ENCODE measurements around the gene GLIS1.

The GLIS1 gene

GRCh38 chr1:53678938-53679825 is 59.8 kb downstream of the GLIS1 start:
- CTCF ChIA-PET: interaction anchor here (4.2 kb wide), 1 partner anchor 193 kb away, joined by 37 read pairs; no protein-coding TSS in a partner anchor
- no peaks in the 10 kb centered on the region for H3K9me3 Mint-ChIP-seq
- no peaks in the 10 kb centered on the region for H3K36me3 Mint-ChIP-seq
- H3K4me3 Mint-ChIP-seq: no peak overlapping the region
- no peaks in the 10 kb centered on the region for H3K4me1 Mint-ChIP-seq
- DNase-seq: no peak
- peaks cover 36% of the 10 kb centered on the region for H3K27me3 Mint-ChIP-seq
- no peak overlapping the region for H3K27ac Mint-ChIP-seq

- CTCF ChIA-PET: no interaction called here
- Mint-ChIP-seq H3K36me3 (no peaks in the 10 kb centered on the region), H3K27ac (no peak overlapping the region)
Measured at GRCh38 chr1:53678507-53678906, 60.5 kb downstream of the GLIS1 start.

DNA sequence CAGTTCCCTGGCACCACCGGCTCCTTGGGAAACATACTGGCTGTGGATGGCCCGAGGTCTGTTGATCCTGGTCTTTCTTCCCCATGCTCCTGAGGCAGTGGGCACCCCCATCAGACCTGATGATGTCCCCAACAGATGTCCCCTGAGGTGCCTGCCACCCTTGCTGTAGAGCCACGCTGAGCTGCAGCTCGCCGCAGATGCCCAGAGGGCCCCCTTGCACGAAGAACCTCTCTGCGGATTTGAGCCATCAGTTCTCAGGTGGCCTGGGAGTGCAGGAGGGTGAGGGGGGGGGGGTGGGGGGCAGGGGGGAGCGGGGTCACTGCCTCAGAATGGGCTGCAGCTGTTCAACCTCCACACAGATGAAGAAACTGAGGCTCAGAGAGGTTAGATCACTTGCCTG is 60.9 kb downstream of the GLIS1 start:
- Mint-ChIP-seq H3K4me3 (no peak overlapping the region), H3K36me3 (no peaks in the 10 kb centered on the region), H3K9me3 (no peaks in the 10 kb centered on the region), H3K4me1 (no peaks in the 10 kb centered on the region), H3K27ac (no peak overlapping the region), H3K27me3 (peaks cover 25% of the 10 kb centered on the region)
- no peak for DNase-seq
- CTCF ChIA-PET: no interaction called here

More at GRCh38 chr1:53678507-53678906, 60.5 kb downstream of the GLIS1 start:
- no peak overlapping the region for H3K4me3 Mint-ChIP-seq
- no peak for DNase-seq
- H3K4me1 Mint-ChIP-seq: no peaks in the 10 kb centered on the region
- peaks cover 29% of the 10 kb centered on the region for H3K27me3 Mint-ChIP-seq
- no peaks in the 10 kb centered on the region for H3K9me3 Mint-ChIP-seq

DNA sequence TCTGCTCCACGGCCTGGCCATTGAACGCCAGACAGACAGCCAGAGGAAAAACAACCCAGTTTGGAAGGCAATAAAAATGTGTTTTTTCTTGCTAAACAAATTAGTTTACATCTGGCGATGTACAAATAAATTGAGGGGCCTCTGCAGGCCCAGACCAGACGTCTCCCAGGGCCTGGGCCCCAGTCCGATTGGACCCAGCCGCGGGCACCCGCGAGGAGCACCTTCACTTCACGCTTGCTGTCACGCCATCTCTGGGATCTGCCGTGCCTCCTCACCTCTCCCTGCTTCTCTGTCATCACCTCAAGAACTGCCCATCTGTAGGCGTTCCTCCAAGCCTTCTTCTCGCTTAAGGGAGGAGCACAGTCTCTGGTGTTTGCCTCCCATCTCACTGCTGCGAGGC is 61.5 kb downstream of the GLIS1 start:
- Mint-ChIP-seq H3K4me3 (no peak overlapping the region), H3K36me3 (no peaks in the 10 kb centered on the region), H3K27ac (no peak overlapping the region), H3K9me3 (no peaks in the 10 kb centered on the region), H3K27me3 (peaks cover 23% of the 10 kb centered on the region), H3K4me1 (no peaks in the 10 kb centered on the region)
- DNase-seq: no peak
- CTCF ChIA-PET: no interaction called here

GRCh38 chr1:53672785-53673184 is 66.2 kb downstream of the GLIS1 start:
- H3K27me3 Mint-ChIP-seq: no peaks in the 10 kb centered on the region

GRCh38 chr1:53672243-53672642 is 66.7 kb downstream of the GLIS1 start:
- DNase-seq: no peak
- CTCF ChIA-PET: no interaction called here
- Mint-ChIP-seq H3K4me1 (no peaks in the 10 kb centered on the region), H3K9me3 (no peaks in the 10 kb centered on the region), H3K4me3 (no peak overlapping the region), H3K27me3 (peaks cover 2% of the 10 kb centered on the region), H3K36me3 (no peaks in the 10 kb centered on the region), H3K27ac (no peak overlapping the region)

More at GRCh38 chr1:53672785-53673184, 66.2 kb downstream of the GLIS1 start:
- H3K9me3 Mint-ChIP-seq: no peaks in the 10 kb centered on the region
- H3K4me1 Mint-ChIP-seq: no peaks in the 10 kb centered on the region
- DNase-seq: no peak
- CTCF ChIA-PET: no interaction called here
- H3K4me3 Mint-ChIP-seq: no peak overlapping the region
- no peaks in the 10 kb centered on the region for H3K36me3 Mint-ChIP-seq
- no peak overlapping the region for H3K27ac Mint-ChIP-seq

DNA sequence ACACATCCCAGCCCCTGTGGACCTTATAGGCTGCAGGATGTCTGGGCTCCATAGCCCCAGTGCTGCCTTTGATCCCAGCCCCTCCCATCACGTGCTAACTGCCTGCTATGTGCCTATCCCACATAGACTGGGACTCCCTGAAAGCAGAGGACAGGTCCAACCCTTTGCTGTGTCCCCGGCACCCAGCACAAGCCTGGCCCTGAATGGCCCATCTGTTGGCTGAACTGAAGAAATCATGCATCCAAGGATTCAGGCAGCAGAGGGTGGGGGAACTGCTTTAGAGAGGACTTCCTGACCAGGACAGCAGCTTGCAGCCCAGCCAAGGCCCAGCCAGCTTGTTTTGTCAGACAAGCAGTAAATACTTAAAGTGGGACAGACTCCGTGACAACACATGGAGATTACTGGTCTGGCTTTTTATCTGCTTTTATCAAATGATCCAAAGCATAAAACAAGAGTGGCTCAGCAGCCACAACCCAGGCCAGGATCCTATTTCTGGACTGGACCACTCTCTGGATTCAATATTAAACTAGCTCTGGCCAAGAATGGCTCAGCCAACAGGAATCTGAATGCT is 69.3 kb downstream of the GLIS1 start:
- no peak overlapping the region for H3K27ac Mint-ChIP-seq
- H3K4me1 Mint-ChIP-seq: no peaks in the 10 kb centered on the region
- H3K9me3 Mint-ChIP-seq: no peaks in the 10 kb centered on the region
- no peak overlapping the region for H3K4me3 Mint-ChIP-seq
- no peaks in the 10 kb centered on the region for H3K36me3 Mint-ChIP-seq
- no peak for DNase-seq
- CTCF ChIA-PET: no interaction called here
- H3K27me3 Mint-ChIP-seq: peaks cover 9% of the 10 kb centered on the region

DNA sequence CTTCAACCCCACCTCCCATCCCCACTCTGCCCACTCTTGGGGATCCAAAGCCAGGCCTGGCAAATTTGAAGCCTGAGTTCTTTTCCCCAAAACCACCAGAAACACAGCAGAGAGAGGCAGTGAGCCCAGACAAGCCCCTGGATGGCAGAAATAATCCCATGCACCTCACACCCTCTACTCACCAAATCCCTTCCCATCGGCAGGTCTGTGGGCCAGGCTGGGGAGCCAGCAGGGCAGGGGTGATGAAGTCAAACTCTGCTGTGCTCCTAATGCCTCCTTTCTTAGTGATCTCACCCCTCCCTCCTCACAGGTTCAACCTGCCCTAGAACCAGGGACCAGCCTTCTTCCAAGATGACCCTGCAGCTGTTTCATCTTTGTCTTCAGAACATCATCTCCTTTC is 72.4 kb downstream of the GLIS1 start:
- H3K4me3 Mint-ChIP-seq: no peak overlapping the region
- no peaks in the 10 kb centered on the region for H3K4me1 Mint-ChIP-seq
- CTCF ChIA-PET: interaction anchor here (0.6 kb wide), 1 partner anchor 51 kb away, joined by 4 read pairs; no protein-coding TSS in a partner anchor
- H3K27me3 Mint-ChIP-seq: peaks cover 16% of the 10 kb centered on the region
- H3K9me3 Mint-ChIP-seq: no peaks in the 10 kb centered on the region
- no peaks in the 10 kb centered on the region for H3K36me3 Mint-ChIP-seq
- no peak overlapping the region for H3K27ac Mint-ChIP-seq
- no peak for DNase-seq

- CTCF ChIA-PET: interaction anchor here (1.4 kb wide), 1 partner anchor 15 kb away, joined by 3 read pairs; no protein-coding TSS in a partner anchor
- H3K27me3 Mint-ChIP-seq: peaks cover 17% of the 10 kb centered on the region
- H3K27ac Mint-ChIP-seq: no peak overlapping the region
- no peaks in the 10 kb centered on the region for H3K9me3 Mint-ChIP-seq
- DNase-seq: no peak
- H3K36me3 Mint-ChIP-seq: no peaks in the 10 kb centered on the region
- no peaks in the 10 kb centered on the region for H3K4me1 Mint-ChIP-seq
- no peak overlapping the region for H3K4me3 Mint-ChIP-seq
Measured at GRCh38 chr1:53665996-53666395, 73.0 kb downstream of the GLIS1 start.

DNA sequence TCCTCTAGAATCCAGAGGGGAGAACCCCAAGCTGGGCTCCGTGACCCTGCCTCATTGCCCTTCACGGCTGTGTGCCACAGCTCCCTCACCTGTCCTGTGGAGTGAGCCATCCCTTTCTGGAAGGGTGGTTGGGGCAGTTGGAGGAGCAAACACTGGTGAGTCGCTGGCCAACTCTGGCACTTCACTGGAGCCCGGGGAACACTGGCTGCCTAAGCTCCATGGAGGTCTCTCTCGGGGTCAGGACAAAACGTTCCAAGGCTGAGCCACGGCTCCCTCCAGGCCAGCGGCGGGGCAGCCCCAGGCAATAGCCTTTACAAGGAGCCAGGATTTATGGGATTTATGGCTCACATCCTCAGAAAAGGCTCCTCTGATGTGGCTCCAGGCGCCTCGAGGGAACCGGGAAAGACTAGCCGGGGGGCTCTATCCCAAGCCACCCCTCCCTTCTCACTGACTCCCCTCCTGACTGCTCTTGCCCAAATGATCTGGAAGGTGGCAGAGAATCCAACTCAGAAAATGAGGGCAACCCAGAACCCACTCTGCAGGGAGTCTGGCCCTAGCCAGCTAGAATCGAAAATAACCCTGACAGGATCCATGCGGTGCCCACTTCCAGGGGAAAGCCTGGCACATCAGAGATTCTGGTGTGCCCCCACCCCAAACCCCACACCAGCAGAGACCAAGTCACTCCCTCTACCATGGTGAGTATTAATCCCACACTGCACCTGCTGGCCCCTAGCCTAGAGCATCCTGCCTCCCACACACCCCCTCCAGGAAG is 75.2 kb downstream of the GLIS1 start:
- no peaks in the 10 kb centered on the region for H3K9me3 Mint-ChIP-seq
- CTCF ChIA-PET: no interaction called here
- H3K4me3 Mint-ChIP-seq: no peak overlapping the region
- peaks cover 25% of the 10 kb centered on the region for H3K27me3 Mint-ChIP-seq
- H3K36me3 Mint-ChIP-seq: no peaks in the 10 kb centered on the region
- H3K4me1 Mint-ChIP-seq: no peaks in the 10 kb centered on the region
- H3K27ac Mint-ChIP-seq: no peak overlapping the region
- no peak for DNase-seq

DNA sequence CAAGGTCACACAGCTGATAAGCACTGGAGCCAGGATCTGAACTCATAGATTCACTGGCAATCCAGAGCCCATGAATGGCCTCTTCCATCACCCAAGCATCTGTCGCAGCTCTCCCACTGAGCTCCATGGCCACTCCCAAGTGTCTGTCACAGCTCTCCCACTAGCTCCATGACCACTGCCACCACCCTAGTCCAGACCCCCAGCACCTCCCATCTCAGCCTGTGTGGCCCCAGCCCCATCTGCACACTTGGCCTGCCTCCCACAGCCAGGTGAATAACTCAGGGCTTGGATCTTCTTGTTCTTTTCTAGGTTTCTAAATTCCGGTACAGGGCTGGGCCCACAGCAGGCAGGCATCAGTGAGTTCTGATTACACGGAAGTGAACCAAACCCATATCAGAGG is 76.0 kb downstream of the GLIS1 start:
- Mint-ChIP-seq H3K9me3 (no peaks in the 10 kb centered on the region), H3K27ac (no peak overlapping the region), H3K4me1 (no peaks in the 10 kb centered on the region), H3K27me3 (peaks cover 25% of the 10 kb centered on the region), H3K4me3 (no peak overlapping the region), H3K36me3 (no peaks in the 10 kb centered on the region)
- CTCF ChIA-PET: no interaction called here
- no peak for DNase-seq

DNA sequence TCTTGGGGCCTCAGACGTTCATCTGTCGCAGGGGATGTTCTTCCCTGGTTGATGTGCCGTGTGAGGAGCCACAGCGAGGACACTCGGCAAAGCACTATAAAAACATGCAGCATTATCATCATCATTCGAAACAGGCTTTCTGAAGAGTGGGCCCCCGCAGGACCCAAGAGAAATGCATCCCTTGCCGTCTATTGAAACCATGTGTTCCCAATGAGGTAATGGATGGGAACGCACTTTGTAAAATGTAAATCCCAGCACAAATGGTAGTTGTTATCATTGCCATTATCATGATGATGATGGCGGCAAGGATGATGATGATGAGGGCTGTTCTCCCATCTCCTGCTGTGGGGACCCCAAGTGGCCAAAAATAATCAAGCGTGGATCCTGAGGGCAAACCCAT is 76.8 kb downstream of the GLIS1 start:
- H3K36me3 Mint-ChIP-seq: no peaks in the 10 kb centered on the region
- no peaks in the 10 kb centered on the region for H3K9me3 Mint-ChIP-seq
- no peak overlapping the region for H3K4me3 Mint-ChIP-seq
- no peaks in the 10 kb centered on the region for H3K4me1 Mint-ChIP-seq
- CTCF ChIA-PET: no interaction called here
- H3K27me3 Mint-ChIP-seq: peaks cover 31% of the 10 kb centered on the region
- DNase-seq: no peak
- no peak overlapping the region for H3K27ac Mint-ChIP-seq

DNA sequence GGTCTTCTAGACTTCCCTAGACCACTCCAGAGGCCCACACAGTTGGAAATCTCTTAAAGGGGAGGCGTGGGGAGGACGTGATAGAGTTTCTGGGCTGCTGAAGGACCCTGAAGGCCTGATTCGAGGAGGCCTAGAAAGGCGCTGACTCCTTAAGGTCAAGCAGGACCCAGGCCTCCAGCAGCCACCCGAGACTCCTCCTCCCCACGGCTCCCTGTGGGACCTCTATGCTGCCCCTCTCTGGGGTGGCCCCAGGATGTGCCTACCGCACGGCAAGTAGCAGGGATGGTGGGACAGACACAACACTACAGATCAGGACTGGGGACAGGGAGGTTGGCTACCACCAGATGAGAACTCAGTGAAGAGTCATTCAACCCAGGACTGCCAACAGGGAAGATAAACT is 77.5 kb downstream of the GLIS1 start:
- CTCF ChIA-PET: no interaction called here
- no peaks in the 10 kb centered on the region for H3K4me1 Mint-ChIP-seq
- DNase-seq: no peak
- H3K4me3 Mint-ChIP-seq: no peak overlapping the region
- H3K27ac Mint-ChIP-seq: no peak overlapping the region
- H3K9me3 Mint-ChIP-seq: no peaks in the 10 kb centered on the region
- H3K36me3 Mint-ChIP-seq: no peaks in the 10 kb centered on the region
- peaks cover 32% of the 10 kb centered on the region for H3K27me3 Mint-ChIP-seq

- peaks cover 39% of the 10 kb centered on the region for H3K27me3 Mint-ChIP-seq
- H3K36me3 Mint-ChIP-seq: no peaks in the 10 kb centered on the region
- H3K4me3 Mint-ChIP-seq: no peak overlapping the region
- no peaks in the 10 kb centered on the region for H3K9me3 Mint-ChIP-seq
- no peaks in the 10 kb centered on the region for H3K4me1 Mint-ChIP-seq
- H3K27ac Mint-ChIP-seq: no peak overlapping the region
- no peak for DNase-seq
- CTCF ChIA-PET: no interaction called here
Measured at GRCh38 chr1:53660666-53661065, 78.3 kb downstream of the GLIS1 start.

All from activated naive CD4-positive, alpha-beta T cell treated with anti-CD3 and anti-CD28 coated beads, Interleukin-2, amount 10 ng/mL, durations not matched to agents 7 days and 5 days (primary cell).